Measurements from ENCODE around the gene QTRT2. TPM values are rescaled to one million over a fixed set of nuclear protein-coding genes. Genes with fewer than 3 reads are reported as not detected.

Gene QTRT2
- total and polyA plus RNA-seq, 2 donors from 2014 or later: 4.7 to 26.1 TPM

DNA sequence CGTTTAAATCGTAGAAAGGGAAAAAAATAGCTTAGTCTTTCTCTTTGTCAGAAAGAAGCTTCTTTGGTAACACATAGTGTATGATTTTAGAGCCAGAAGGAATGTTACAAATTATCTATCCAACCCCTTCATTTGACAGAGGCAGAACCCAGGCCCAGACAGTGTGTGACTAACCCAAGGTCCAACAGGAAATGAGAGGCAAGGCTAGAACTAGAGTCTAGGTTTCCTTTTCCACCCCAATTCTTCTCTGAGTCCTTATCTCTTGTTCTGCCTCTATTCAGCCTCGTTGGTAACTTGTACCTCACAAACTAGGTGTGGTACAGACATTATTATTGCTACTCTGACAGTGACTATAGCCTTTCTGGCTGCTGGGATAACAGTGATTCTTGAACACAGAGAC, 39.3 kb downstream of the QTRT2 start:
- intact Hi-C loops (cut with DNase I): no loop called here
- H3K27ac ChIP-seq (ENCODE audit: low read depth in 2 of 2, low read length in 2 of 2): no peak overlapping the region
- no peaks in the 10 kb centered on the region for H3K27me3 ChIP-seq (ENCODE audit: control insufficient read depth, insufficient read depth, low read length)
- no peaks in the 10 kb centered on the region for H3K9me3 ChIP-seq (ENCODE audit: control insufficient read depth in 2 of 3, insufficient read depth in 1 of 3, low read length in 3 of 3)
- TF ChIP-seq CTCF (IDR thresholded peaks at IDR 0.05; ENCODE audit: borderline replicate concordance, extremely low read depth, insufficient read depth): no peak
- no peak overlapping the region for H3K9ac ChIP-seq (ENCODE audit: low read length in 3 of 3)
- no peak for DNase-seq
- no peak for FAIRE-seq
- H3K36me3 ChIP-seq (ENCODE audit: control insufficient read depth in 2 of 3, insufficient read depth in 3 of 3, low read length in 3 of 3): no peaks in the 10 kb centered on the region
- H3K4me3 ChIP-seq (ENCODE audit: low read length in 3 of 3): no peak overlapping the region
- peaks cover 0 to 12% (median 2%) of the 10 kb centered on the region in 3 donors for H3K4me1 ChIP-seq (ENCODE audit: control insufficient read depth in 2 of 3, insufficient read depth in 2 of 3, low read depth in 1 of 3, low read length in 3 of 3)

GRCh38 chr3:114101101-114101500, 44.6 kb downstream of the QTRT2 start:
- H3K27ac ChIP-seq (ENCODE audit: low read depth in 2 of 2, low read length in 2 of 2): no peak overlapping the region
- intact Hi-C loops (cut with DNase I): no loop called here
- no peak for TF ChIP-seq CTCF (IDR thresholded peaks at IDR 0.05; ENCODE audit: borderline replicate concordance, extremely low read depth, insufficient read depth)
- FAIRE-seq (no peak), DNase-seq (no peak)
- H3K27me3 ChIP-seq (ENCODE audit: control insufficient read depth, insufficient read depth, low read length): no peaks in the 10 kb centered on the region
- H3K4me3 ChIP-seq (ENCODE audit: low read length in 3 of 3): no peak overlapping the region
- no peaks in the 10 kb centered on the region for H3K9me3 ChIP-seq (ENCODE audit: control insufficient read depth in 2 of 3, insufficient read depth in 1 of 3, low read length in 3 of 3)
- no peaks in the 10 kb centered on the region for H3K4me1 ChIP-seq (ENCODE audit: control insufficient read depth in 2 of 3, insufficient read depth in 2 of 3, low read depth in 1 of 3, low read length in 3 of 3)
- no peaks in the 10 kb centered on the region for H3K36me3 ChIP-seq (ENCODE audit: control insufficient read depth in 2 of 3, insufficient read depth in 3 of 3, low read length in 3 of 3)
- no peak overlapping the region for H3K9ac ChIP-seq (ENCODE audit: low read length in 3 of 3)

- FAIRE-seq: no peak
- no peaks in the 10 kb centered on the region for H3K27me3 ChIP-seq (ENCODE audit: control insufficient read depth, insufficient read depth, low read length)
- no peak for TF ChIP-seq CTCF (IDR thresholded peaks at IDR 0.05; ENCODE audit: borderline replicate concordance, extremely low read depth, insufficient read depth)
- no peak overlapping the region for H3K4me3 ChIP-seq (ENCODE audit: low read length in 3 of 3)
- no peak for DNase-seq
- H3K9me3 ChIP-seq (ENCODE audit: control insufficient read depth in 2 of 3, insufficient read depth in 1 of 3, low read length in 3 of 3): no peaks in the 10 kb centered on the region
- no peaks in the 10 kb centered on the region for H3K4me1 ChIP-seq (ENCODE audit: control insufficient read depth in 2 of 3, insufficient read depth in 2 of 3, low read depth in 1 of 3, low read length in 3 of 3)
- intact Hi-C loops (cut with DNase I): no loop called here
- H3K27ac ChIP-seq (ENCODE audit: low read depth in 2 of 2, low read length in 2 of 2): no peak overlapping the region
- no peaks in the 10 kb centered on the region for H3K36me3 ChIP-seq (ENCODE audit: control insufficient read depth in 2 of 3, insufficient read depth in 3 of 3, low read length in 3 of 3)
- no peak overlapping the region for H3K9ac ChIP-seq (ENCODE audit: low read length in 3 of 3)
Observed at GRCh38 chr3:114103181-114103580, 46.6 kb downstream of the QTRT2 start.

DNA sequence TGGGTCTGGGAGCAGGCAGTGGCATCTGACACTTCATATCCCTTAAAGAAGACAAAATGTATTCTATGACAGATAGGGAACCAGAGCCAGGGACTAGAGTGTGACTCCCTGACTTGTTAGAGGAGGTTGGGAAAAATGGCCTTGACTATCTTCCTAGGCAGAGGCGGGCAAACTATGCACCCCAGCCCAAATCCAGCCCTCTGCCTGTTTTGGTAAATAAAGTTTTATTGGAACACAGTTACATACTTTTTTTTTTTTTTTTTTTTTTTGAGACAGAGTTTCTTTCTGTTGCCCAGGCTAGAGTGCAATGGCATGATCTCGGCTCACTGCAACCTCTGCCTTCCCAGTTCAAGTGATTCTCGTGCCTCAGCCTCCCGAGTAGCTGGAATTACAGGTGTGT, 47.3 kb downstream of the QTRT2 start:
- no peak overlapping the region for H3K27ac ChIP-seq (ENCODE audit: low read depth in 2 of 2, low read length in 2 of 2)
- no peak for TF ChIP-seq CTCF (IDR thresholded peaks at IDR 0.05; ENCODE audit: borderline replicate concordance, extremely low read depth, insufficient read depth)
- FAIRE-seq (no peak), DNase-seq (no peak)
- H3K4me3 ChIP-seq (ENCODE audit: low read length in 3 of 3): no peak overlapping the region
- H3K4me1 ChIP-seq (ENCODE audit: control insufficient read depth in 2 of 3, insufficient read depth in 2 of 3, low read depth in 1 of 3, low read length in 3 of 3): no peaks in the 10 kb centered on the region
- no peak overlapping the region for H3K9ac ChIP-seq (ENCODE audit: low read length in 3 of 3)
- no peaks in the 10 kb centered on the region for H3K9me3 ChIP-seq (ENCODE audit: control insufficient read depth in 2 of 3, insufficient read depth in 1 of 3, low read length in 3 of 3)
- no peaks in the 10 kb centered on the region for H3K36me3 ChIP-seq (ENCODE audit: control insufficient read depth in 2 of 3, insufficient read depth in 3 of 3, low read length in 3 of 3)
- H3K27me3 ChIP-seq (ENCODE audit: control insufficient read depth, insufficient read depth, low read length): no peaks in the 10 kb centered on the region
- intact Hi-C loops (cut with DNase I): no loop called here
